Measurements from ENCODE around the gene MAB21L1. TPM values are rescaled to one million over a fixed set of nuclear protein-coding genes. Genes with fewer than 3 reads are reported as not detected.

MAB21L1 gene
- total and polyA plus RNA-seq, 2 donors (not counting 1 experiment from before 2014, with no cell fraction given): not detected

GRCh38 chr13:35469806-35470525 lies 6.5 kb downstream of the MAB21L1 start:
- peaks cover 3 to 54% (median 44%) of the 10 kb centered on the region in 4 experiments for H3K27me3 ChIP-seq (replicated peaks in 1 of 4; ENCODE audit: control extremely low read depth in 1 of 4, control insufficient read depth in 3 of 4, insufficient read depth in 4 of 4, low read length in 3 of 4)
- Mint-ChIP-seq H3K27ac (no peak overlapping the region), H3K4me1 (peaks cover 7% of the 10 kb centered on the region), H3K9me3 (ENCODE audit: insufficient read depth) (peaks cover 2% of the 10 kb centered on the region), H3K4me3 (no peak overlapping the region), H3K27me3 (peaks cover 55% of the 10 kb centered on the region)
- H3K79me2 ChIP-seq (ENCODE audit: control insufficient read depth, insufficient read depth, low read length): no peaks in the 10 kb centered on the region
- peaks cover 1 to 23% (median 10%) of the 10 kb centered on the region in 3 donors for H3K9me3 ChIP-seq (ENCODE audit: control extremely low read depth in 1 of 3, control insufficient read depth in 2 of 3, insufficient read depth in 1 of 3, low read length in 2 of 3)
- peaks cover 8 to 30% of the 10 kb centered on the region in 2 donors for H3K4me1 ChIP-seq (ENCODE audit: control insufficient read depth in 2 of 2, insufficient read depth in 2 of 2, low read length in 2 of 2)
- ChIA-PET POLR2A (no interaction called here), CTCF (no interaction called here)
- no peak overlapping the region for H2AFZ ChIP-seq (ENCODE audit: insufficient read depth, low read depth, low read length, poor library complexity, severe bottlenecking)
- peak overlapping the region; percentile 26 for H3K4me2 ChIP-seq (replicated peaks; ENCODE audit: low read depth, low read length, poor library complexity, severe bottlenecking)
- intact Hi-C loops (cut with micrococcal nuclease): no loop called here
- no peak overlapping the region for H3K9ac ChIP-seq (ENCODE audit: low read length)
- H3K27ac ChIP-seq (ENCODE audit: low read length in 2 of 2): no peak overlapping the region
- H4K20me1 ChIP-seq (ENCODE audit: control insufficient read depth, insufficient read depth, low read length, poor library complexity, severe bottlenecking): no peaks in the 10 kb centered on the region
- DNase-seq (no peak), ATAC-seq (ENCODE audit: low read depth) (no peak)
- no peak overlapping the region for H3K4me3 ChIP-seq (ENCODE audit: control extremely low read depth in 1 of 5, extremely low read depth in 1 of 5, insufficient read depth in 1 of 5, low read depth in 2 of 5, low read length in 4 of 5)
- TF ChIP-seq EZH2 (IDR thresholded peaks at IDR 0.05; ENCODE audit: borderline replicate concordance, insufficient read depth, low read depth, low read length, poor library complexity, severe bottlenecking) (no peak), CTCF (IDR thresholded peaks at IDR 0.05) (no peak)
- H3K36me3 ChIP-seq (replicated peaks in 1 of 2; ENCODE audit: control extremely low read depth in 1 of 2, control insufficient read depth in 1 of 2, extremely low read depth in 1 of 2, insufficient read depth in 2 of 2, low read length in 1 of 2): no peaks in the 10 kb centered on the region
- WGBS (ENCODE audit: insufficient coverage): no CpG with 5 or more reads among the region's 10 CpGs

GRCh38 chr13:35468195-35468594 lies 8.3 kb downstream of the MAB21L1 start:
- CTCF ChIA-PET: no interaction called here
- intact Hi-C loops (cut with micrococcal nuclease): no loop called here

More at GRCh38 chr13:35468195-35468594, 8.3 kb downstream of the MAB21L1 start:
- peaks cover 2% of the 10 kb centered on the region for H3K4me1 Mint-ChIP-seq
- Histone ChIP-seq H2AFZ (ENCODE audit: insufficient read depth, low read depth, low read length, poor library complexity, severe bottlenecking) (no peak overlapping the region), H3K27ac (ENCODE audit: low read length in 2 of 2) (no peak overlapping the region), H3K9ac (ENCODE audit: low read length) (no peak overlapping the region), H3K4me3 (ENCODE audit: control extremely low read depth in 1 of 5, extremely low read depth in 1 of 5, insufficient read depth in 1 of 5, low read depth in 2 of 5, low read length in 4 of 5) (no peak overlapping the region), H3K27me3 (replicated peaks in 1 of 4; ENCODE audit: control extremely low read depth in 1 of 4, control insufficient read depth in 3 of 4, insufficient read depth in 4 of 4, low read length in 3 of 4) (peaks cover 0 to 39% (median 34%) of the 10 kb centered on the region in 4 experiments), H3K4me2 (replicated peaks; ENCODE audit: low read depth, low read length, poor library complexity, severe bottlenecking) (no peak overlapping the region), H3K4me1 (ENCODE audit: control insufficient read depth in 2 of 2, insufficient read depth in 2 of 2, low read length in 2 of 2) (peaks cover 6 to 23% of the 10 kb centered on the region in 2 donors), H3K9me3 (ENCODE audit: control extremely low read depth in 1 of 3, control insufficient read depth in 2 of 3, insufficient read depth in 1 of 3, low read length in 2 of 3) (peaks cover 1 to 21% (median 10%) of the 10 kb centered on the region in 3 donors), H3K36me3 (replicated peaks in 1 of 2; ENCODE audit: control extremely low read depth in 1 of 2, control insufficient read depth in 1 of 2, extremely low read depth in 1 of 2, insufficient read depth in 2 of 2, low read length in 1 of 2) (no peaks in the 10 kb centered on the region), H4K20me1 (ENCODE audit: control insufficient read depth, insufficient read depth, low read length, poor library complexity, severe bottlenecking) (no peaks in the 10 kb centered on the region), H3K79me2 (ENCODE audit: control insufficient read depth, insufficient read depth, low read length) (no peaks in the 10 kb centered on the region)
- no peak for ATAC-seq (ENCODE audit: low read depth)
- no peak overlapping the region for H3K4me3 Mint-ChIP-seq
- TF ChIP-seq CTCF (IDR thresholded peaks at IDR 0.05): no peak
- TF ChIP-seq EZH2 (IDR thresholded peaks at IDR 0.05; ENCODE audit: borderline replicate concordance, insufficient read depth, low read depth, low read length, poor library complexity, severe bottlenecking): no peak
- no peak overlapping the region for H3K27ac Mint-ChIP-seq
- H3K9me3 Mint-ChIP-seq (ENCODE audit: insufficient read depth): no peaks in the 10 kb centered on the region
- no peak for DNase-seq
- peaks cover 43% of the 10 kb centered on the region for H3K27me3 Mint-ChIP-seq
- POLR2A ChIA-PET: no interaction called here
- no CpG with 5 or more reads among the region's 1 CpG for WGBS (ENCODE audit: insufficient coverage)
